Measurements from ENCODE around the gene CEP120.
"Not testable (repeated sequence)": the region's sequence is repeated elsewhere in the genome, so short reads cannot be mapped to it uniquely, and the experiment has no call there.

Gene CEP120

DNA sequence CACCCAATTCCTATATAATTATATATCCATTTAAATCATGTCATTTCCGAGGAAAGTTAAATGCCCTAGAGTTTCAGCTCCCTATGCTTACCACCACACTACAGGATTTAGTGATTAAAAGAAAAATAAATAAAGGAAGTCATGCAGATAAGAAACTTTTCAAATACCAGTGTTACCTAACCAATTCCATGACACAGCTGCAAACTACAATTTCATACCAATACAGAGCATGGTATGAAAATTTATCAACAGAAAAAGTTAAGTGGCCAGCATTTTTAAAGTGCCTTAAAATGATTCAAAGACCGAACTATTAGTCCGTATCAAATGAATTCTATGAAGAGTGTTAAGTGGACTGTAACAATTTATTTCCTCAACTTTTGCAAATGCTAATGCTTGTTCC lies 35.9 kb downstream of the CEP120 start:
- no peak for DNase-seq (ENCODE audit: low spot score)

- DNase-seq (ENCODE audit: low spot score): no peak
Measured at GRCh38 chr5:123382252-123382651, 41.0 kb downstream of the CEP120 start.

DNA sequence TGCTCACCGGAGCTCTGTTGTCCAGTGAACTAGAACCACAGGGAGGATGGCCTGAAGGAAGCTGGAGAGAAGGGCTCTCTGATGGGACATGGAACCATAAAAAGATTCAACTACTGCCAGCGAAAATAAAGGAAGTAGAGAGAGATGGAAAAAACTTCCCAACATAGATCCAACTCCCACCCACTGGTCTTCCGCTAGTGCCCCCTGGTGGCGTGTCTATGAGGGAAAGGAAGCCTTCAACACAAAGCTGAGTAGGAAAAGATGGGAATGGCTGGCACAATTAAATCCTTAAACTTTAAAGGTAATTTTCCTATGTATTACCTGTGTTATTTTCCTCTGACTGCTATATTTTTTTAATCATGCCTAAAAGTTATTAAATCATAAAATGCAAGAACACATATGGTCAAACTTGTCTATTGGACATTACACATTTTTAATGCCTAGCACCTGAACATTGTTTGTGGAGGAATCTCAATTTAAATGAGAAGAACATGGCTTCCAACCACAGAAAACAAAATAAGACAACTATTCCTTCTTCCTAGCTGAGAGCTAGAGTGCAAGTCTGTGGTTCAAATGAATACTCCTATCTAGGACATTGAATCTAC lies 51.5 kb downstream of the CEP120 start:
- peak; percentile 25 for DNase-seq (ENCODE audit: low spot score)

DNA sequence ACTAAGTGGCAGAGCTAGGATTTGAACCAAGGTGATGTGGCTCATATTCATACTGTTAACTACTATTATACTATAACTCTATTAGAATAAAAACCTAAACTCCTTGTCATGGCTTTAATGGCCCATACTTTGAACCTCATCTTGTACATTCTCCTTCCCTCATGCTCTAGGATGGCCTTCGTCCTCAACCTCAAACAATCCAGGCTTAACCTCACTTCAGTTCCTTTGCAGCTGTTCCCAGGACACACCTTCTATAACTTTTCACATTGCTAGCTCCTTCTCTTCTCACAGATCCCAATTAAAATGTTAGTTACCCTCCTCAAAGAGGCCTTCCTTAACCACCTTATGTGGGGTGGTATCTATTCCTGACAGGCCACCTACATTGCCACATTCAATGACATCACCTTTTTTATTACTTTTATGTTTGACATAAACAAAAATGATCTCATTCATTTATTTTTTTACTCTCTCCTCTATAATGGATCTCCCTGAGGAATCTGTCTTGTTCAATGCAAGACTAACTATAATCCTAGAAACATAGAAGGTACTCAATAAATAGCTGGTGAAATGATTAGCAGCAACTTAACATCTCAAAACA lies 53.7 kb downstream of the CEP120 start:
- no peak for DNase-seq (ENCODE audit: low spot score)

- DNase-seq (ENCODE audit: low spot score): no peak
Measured at GRCh38 chr5:123367739-123368138, 55.5 kb downstream of the CEP120 start.

- DNase-seq (ENCODE audit: low spot score): no peak
Measured at GRCh38 chr5:123365156-123365555, 58.0 kb downstream of the CEP120 start.

DNA sequence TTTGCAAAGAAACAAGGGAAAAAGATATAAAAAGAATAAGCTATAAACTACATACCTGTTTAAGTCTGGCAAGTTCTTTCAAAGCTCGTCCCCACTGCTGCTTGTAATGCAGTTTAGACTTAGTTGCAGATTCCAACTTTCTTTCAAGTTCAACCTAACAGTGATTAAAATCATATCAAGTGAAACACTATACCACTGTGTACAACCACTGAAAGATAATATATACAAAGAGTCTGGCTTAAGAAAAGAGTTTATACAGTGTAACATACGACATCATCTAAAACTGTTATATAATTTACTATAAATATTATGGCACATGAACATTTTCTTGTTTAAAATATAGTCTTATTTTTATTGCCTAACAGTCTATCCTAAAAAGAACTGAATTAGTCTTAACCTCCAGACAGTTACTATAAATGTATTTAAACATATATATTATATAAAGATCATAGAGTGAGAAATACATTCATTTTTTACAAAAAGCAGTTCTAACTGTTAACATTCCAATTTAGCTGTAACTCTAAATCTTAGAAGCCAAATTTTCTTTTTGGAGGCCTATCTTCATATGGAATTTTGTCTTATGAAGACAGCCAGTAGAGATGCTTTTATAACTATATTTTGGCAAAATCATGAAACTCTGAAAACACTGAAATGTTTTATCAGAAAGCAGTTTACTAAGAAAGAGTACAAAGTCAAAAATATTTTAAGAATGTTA lies 58.6 kb downstream of the CEP120 start:
- no peak for DNase-seq (ENCODE audit: low spot score)

DNA sequence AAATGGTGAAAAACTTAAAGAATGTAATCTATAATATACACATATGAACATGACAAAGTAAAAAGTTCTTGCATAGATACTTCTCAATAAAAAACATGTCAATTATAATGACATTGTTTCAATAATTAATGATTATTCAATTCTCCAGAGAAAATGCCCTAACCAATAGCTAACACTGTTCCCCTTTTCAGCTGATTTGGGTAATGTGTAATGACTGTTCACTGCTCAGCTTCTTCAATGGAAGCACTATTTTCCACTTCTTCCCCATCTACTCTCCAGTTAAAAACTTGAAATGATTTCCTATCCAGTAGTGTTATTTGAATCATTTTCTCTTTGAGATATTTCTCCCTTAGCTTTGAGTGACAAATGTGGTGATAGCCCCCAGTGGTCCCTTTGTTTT lies 62.3 kb downstream of the CEP120 start:
- DNase-seq (ENCODE audit: low spot score): no peak

GRCh38 chr5:123360201-123360571 lies 63.0 kb downstream of the CEP120 start:
- DNase-seq (ENCODE audit: low spot score): no peak

- DNase-seq (ENCODE audit: low spot score): no peak
Measured at GRCh38 chr5:123359454-123360200, 63.6 kb downstream of the CEP120 start.

DNA sequence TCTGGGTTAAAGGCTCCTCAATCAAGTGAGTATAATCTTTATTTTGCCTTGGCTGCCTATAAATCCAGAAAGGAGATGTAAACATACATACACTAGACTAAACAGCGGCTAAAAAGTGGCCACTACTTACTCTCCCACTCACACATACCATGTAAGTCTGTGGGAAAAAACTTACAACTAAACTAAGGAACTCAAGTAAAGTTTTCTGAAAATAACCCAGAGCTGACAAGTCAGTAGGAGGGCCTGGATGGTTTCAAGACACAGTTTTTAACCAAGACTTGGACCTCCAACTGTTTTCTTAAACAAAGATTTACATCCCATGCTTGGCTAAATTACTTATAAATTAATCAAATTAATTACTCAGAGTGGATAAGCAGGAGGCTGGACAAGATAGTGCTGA lies 64.5 kb downstream of the CEP120 start:
- no peak for DNase-seq (ENCODE audit: low spot score)

GRCh38 chr5:123358304-123358703 lies 64.9 kb downstream of the CEP120 start:
- DNase-seq (ENCODE audit: low spot score): no peak

- DNase-seq (ENCODE audit: low spot score): no peak
Measured at GRCh38 chr5:123351820-123352219, 71.4 kb downstream of the CEP120 start.

- DNase-seq (ENCODE audit: low spot score): no peak
Measured at GRCh38 chr5:123351240-123351639, 72.0 kb downstream of the CEP120 start.

- DNase-seq (ENCODE audit: low spot score): no peak
Measured at GRCh38 chr5:123350742-123351141, 72.5 kb downstream of the CEP120 start.

GRCh38 chr5:123344816-123345426 lies 78.3 kb downstream of the CEP120 start:
- peak; percentile 36 for DNase-seq (ENCODE audit: low spot score)

DNA sequence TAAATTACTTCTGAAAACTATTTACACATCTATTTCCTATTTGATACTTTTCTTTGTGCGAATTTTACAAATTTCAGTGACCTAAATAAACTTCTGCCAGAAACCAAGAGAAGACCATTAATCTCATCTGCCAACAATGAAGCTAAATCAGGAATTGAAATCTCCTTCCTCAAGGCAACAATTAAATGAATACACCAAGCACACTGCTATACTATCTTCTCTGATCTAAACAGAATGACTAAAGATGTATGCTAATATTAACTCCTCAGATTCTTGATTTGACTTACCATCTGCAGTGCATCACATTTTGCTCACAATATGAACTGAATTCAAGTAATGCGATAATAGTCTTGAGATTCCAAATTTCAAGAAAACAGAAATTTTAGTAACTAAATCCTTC lies 82.3 kb downstream of the CEP120 start:
- DNase-seq (ENCODE audit: low spot score): no peak

GRCh38 chr5:123308377-123308776 lies 114.8 kb downstream of the CEP120 start:
- DNase-seq (ENCODE audit: low spot score): not testable (repeated sequence)

DNA sequence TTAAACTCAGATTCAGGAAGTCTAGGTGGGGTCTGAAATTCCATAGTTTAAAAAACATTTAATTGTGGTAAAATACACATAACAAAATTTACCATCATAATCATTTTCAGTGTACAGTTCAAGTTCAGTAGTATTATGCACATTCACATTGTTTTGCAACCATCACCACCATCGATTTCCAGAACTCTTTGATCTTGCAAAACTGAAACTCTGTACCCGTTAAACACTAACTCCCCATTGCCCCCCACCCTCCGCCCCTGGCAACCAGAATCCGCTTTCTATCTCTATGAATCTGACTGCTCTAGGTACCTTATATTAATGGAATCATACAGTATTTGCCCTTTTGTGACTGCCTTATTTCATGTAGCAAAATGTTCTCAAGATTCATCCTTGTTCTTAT lies 117.5 kb downstream of the CEP120 start:
- no peak for DNase-seq (ENCODE audit: low spot score)

DNA sequence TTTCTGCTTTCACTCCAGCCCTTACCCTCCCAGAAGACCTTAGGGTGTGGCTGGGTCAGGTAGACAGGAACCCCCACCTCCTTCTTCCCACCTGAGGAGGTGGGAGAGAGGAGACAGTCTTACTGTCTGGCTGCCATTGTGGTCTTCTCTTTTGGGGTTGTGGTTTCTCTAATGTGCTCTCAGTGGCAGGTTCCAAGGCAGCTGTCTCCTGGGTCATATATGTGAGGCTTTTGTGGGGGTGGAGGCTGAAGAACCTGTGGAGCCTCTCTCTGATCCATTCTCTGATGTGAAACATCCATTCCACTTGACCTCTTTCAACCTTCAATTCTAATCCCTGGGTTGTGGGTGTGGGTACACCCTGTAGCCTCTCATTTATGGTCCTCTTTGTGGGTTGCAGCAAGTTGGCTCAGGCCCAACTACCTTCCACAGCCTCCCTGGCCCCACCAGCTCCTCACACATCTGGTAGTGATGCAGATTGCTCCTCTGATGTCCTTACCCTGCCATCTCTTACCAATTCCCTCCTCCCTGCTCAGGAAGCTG lies 118.4 kb downstream of the CEP120 start:
- no peak for DNase-seq (ENCODE audit: low spot score)

GRCh38 chr5:123303802-123304201 lies 119.4 kb downstream of the CEP120 start:
- DNase-seq (ENCODE audit: low spot score): no peak

DNA sequence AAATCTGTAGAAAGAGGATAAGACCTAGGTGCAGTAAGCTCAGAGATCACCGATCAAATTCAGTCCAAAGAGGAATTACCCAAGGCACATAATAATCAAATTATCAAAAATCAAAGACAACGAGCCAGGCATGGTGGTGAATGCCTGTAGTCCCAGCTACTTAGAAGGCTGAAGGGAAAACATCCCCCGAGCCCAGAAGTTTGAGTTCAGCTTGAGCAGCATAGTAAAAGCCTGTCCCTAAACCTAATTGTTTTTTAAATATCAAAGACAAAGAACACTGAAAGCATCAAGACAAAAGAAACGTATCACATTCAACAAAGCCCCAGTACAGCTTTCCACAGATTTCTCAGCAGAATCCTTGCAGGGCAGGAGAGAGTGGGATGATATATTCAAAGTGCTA lies 122.9 kb downstream of the CEP120 start:
- DNase-seq (ENCODE audit: low spot score): no peak
